GM06990 (cell line): ENCODE results near the gene PARP1.

Source experiments
- DNase-seq: peaks from one replicate; pipeline ENCODE4 v3.0.0-alpha.2; 2011; ENCODE audit not compliant: insufficient read length; ENCODE audit errors: extremely low read depth
- H3K27me3 ChIP-seq: replicated peaks from 2 replicates; pipeline ENCODE4 v1.6.0; 2011; ENCODE audit warnings: low read length; ENCODE audit not compliant: control insufficient read depth, insufficient read depth
- H3K36me3 ChIP-seq: 2 replicates; pipeline ENCODE4 v1.5.1; 2011; ENCODE audit warnings: low read length; ENCODE audit not compliant: control insufficient read depth, insufficient read depth
- H3K4me3 ChIP-seq: replicated peaks from 2 replicates; pipeline ENCODE4 v1.5.1; 2011; ENCODE audit warnings: low read depth, mild to moderate bottlenecking, control low read depth, low read length
- CTCF ChIP-seq: IDR thresholded peaks from 2 replicates; pipeline ENCODE4 v1.5.1; 2011; ENCODE audit warnings: low read length, control low read depth, mild to moderate bottlenecking, inconsistent platforms; ENCODE audit not compliant: insufficient read depth, poor library complexity, severe bottlenecking

The PARP1 gene

GRCh38 chr1:226407497-226408284 lies at the start of gene PARP1:
Gene PARP1 (minus strand): TSS chr1:226408093. CDS start chr1:226407929, 164 bp downstream.
- TF ChIP-seq CTCF = peak; percentile 23
- peak within 1 kb of the TSS; percentile 88 for H3K4me3 ChIP-seq
- H3K36me3 ChIP-seq = peaks cover 2% of the 10 kb centered on the region; the same call in 1 of the 2 replicates
- no peaks in the 10 kb centered on the region for H3K27me3 ChIP-seq
- peak; percentile 94 for DNase-seq

GRCh38 chr1:226457307-226457712 lies 49.4 kb upstream of the PARP1 start:
- no peak for TF ChIP-seq CTCF
- no peak overlapping the region for H3K4me3 ChIP-seq
- no peaks in the 10 kb centered on the region for H3K36me3 ChIP-seq
- DNase-seq = no peak
- no peaks in the 10 kb centered on the region for H3K27me3 ChIP-seq

- no peak for DNase-seq
- Histone ChIP-seq H3K36me3 (no peaks in the 10 kb centered on the region), H3K27me3 (no peaks in the 10 kb centered on the region), H3K4me3 (no peak overlapping the region)
- TF ChIP-seq CTCF = no peak
These were observed 48.0 kb upstream of the PARP1 start for GRCh38 chr1:226455843-226456242.

- no peak for DNase-seq
- Histone ChIP-seq H3K4me3 (no peak overlapping the region), H3K36me3 (no peaks in the 10 kb centered on the region), H3K27me3 (no peaks in the 10 kb centered on the region)
- no peak for TF ChIP-seq CTCF
These were observed 46.5 kb upstream of the PARP1 start for GRCh38 chr1:226454349-226454748.

GRCh38 chr1:226453015-226453704 lies 45.3 kb upstream of the PARP1 start:
- DNase-seq = no peak
- H3K27me3 ChIP-seq = no peaks in the 10 kb centered on the region
- no peak overlapping the region for H3K4me3 ChIP-seq
- no peak for TF ChIP-seq CTCF
- H3K36me3 ChIP-seq = no peaks in the 10 kb centered on the region
